Measurements from ENCODE around the gene PEX16.

- TF ChIP-seq CTCF (IDR thresholded peaks at IDR 0.05) (no peak), EP300 (IDR thresholded peaks at IDR 0.05) (no peak), POLR2A (IDR thresholded peaks at IDR 0.05) (no peak)
Measured at GRCh38 chr11:45929486-45930030, 11.9 kb upstream of the PEX16 start.

Data from ovary (tissue), 3 donors.